ENCODE data around the gene KCNH5. TPM values are rescaled to one million over a fixed set of nuclear protein-coding genes. Genes with fewer than 3 reads are reported as not detected.

The KCNH5 gene
- polyA plus RNA-seq, 1 donor (not counting 4 experiments of a cell fraction or from before 2014, with no cell fraction given): 0.04 TPM

DNA sequence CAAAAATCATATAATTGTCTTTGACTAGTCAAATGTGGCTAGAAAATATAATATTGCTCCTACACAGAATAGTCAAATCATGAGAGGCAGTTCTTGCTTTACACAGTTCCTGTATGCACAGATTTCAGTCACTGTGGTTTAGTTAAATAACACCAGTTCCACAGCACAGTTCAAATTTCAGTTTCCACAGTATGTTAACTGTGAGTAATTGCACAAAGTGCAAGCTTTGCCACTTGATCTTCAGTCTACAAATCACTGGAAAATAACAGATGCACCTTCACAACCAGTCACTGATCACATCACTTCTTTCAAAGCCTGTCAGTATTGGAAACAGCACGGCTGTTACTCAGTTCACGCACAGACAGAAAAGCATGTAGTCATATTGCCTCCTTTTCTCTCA lies 38.7 kb downstream of the KCNH5 start:
- H2AFZ ChIP-seq (ENCODE audit: control insufficient read depth, low read length): no peak overlapping the region
- no peaks in the 10 kb centered on the region for H3K79me2 ChIP-seq (ENCODE audit: control insufficient read depth, insufficient read depth, low read length)
- H3K4me3 ChIP-seq (ENCODE audit: control insufficient read depth in 2 of 3, extremely low read depth in 1 of 3, insufficient read depth in 2 of 3, low read depth in 1 of 3, low read length in 3 of 3): no peak overlapping the region
- DNase-seq (ENCODE audit: low read depth, low spot score) (no peak), FAIRE-seq (no peak)
- H3K9me1 ChIP-seq (ENCODE audit: control insufficient read depth, extremely low read depth, insufficient read depth, low read length): no peaks in the 10 kb centered on the region
- H3K36me3 ChIP-seq (ENCODE audit: control insufficient read depth in 2 of 2, extremely low read depth in 1 of 2, insufficient read depth in 2 of 2, low read length in 2 of 2): no peaks in the 10 kb centered on the region
- no peaks in the 10 kb centered on the region for H3K4me1 ChIP-seq (ENCODE audit: control insufficient read depth, extremely low read depth, insufficient read depth, low read length)
- no peak overlapping the region for H3K9ac ChIP-seq (ENCODE audit: control insufficient read depth, extremely low read depth, insufficient read depth, low read length)
- no peaks in the 10 kb centered on the region for H3K27me3 ChIP-seq (ENCODE audit: control insufficient read depth, extremely low read depth, insufficient read depth, low read length)
- H4K20me1 ChIP-seq (ENCODE audit: control insufficient read depth, extremely low read depth, insufficient read depth, low read length): no peaks in the 10 kb centered on the region
- no peaks in the 10 kb centered on the region for H3K9me3 ChIP-seq (ENCODE audit: control insufficient read depth, low read depth, low read length)
- dilution Hi-C loops (cut with MboI; ENCODE audit: extremely low pct_ligation_motif_present, low sequenced_read_pairs): no loop called here
- H3K4me2 ChIP-seq (ENCODE audit: control insufficient read depth, extremely low read depth, insufficient read depth, low read depth, low read length): no peak overlapping the region
- TF ChIP-seq, protein P1, sequence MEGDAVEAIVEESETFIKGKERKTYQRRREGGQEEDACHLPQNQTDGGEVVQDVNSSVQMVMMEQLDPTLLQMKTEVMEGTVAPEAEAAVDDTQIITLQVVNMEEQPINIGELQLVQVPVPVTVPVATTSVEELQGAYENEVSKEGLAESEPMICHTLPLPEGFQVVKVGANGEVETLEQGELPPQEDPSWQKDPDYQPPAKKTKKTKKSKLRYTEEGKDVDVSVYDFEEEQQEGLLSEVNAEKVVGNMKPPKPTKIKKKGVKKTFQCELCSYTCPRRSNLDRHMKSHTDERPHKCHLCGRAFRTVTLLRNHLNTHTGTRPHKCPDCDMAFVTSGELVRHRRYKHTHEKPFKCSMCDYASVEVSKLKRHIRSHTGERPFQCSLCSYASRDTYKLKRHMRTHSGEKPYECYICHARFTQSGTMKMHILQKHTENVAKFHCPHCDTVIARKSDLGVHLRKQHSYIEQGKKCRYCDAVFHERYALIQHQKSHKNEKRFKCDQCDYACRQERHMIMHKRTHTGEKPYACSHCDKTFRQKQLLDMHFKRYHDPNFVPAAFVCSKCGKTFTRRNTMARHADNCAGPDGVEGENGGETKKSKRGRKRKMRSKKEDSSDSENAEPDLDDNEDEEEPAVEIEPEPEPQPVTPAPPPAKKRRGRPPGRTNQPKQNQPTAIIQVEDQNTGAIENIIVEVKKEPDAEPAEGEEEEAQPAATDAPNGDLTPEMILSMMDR (optimal IDR thresholded peaks at IDR 0.05 in 1 of 3, IDR thresholded peaks at IDR 0.05 in 1 of 3, conservative IDR thresholded peaks at IDR 0.05 in 1 of 3; ENCODE audit: extremely low read depth in 1 of 3, insufficient read depth in 2 of 3, low read length in 3 of 3): no peak
- TF ChIP-seq EZH2 (IDR thresholded peaks at IDR 0.05; ENCODE audit: low read length): no peak
- no peak overlapping the region for H3K27ac ChIP-seq (ENCODE audit: control insufficient read depth, insufficient read depth, low read length)

DNA sequence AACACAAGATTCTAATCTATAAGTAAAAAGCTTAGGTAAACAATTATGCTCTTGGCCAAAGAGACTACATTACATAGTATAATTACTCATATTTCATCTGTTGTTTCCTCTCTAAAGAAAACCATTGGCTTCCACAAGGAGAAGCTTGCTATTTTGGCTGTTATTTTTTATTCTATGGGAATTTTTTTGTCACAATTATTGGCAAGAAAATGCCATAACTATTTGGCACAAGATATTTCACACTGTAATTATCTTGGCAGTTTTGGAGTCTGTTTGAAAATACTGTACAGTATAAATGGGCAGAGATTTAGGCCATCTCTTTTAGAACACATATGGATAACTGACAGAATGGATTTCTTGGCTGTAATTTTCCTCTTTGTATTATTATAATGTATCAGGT lies 51.2 kb downstream of the KCNH5 start:
- Histone ChIP-seq H3K27ac (ENCODE audit: control insufficient read depth, insufficient read depth, low read length) (no peak overlapping the region), H3K4me3 (ENCODE audit: control insufficient read depth in 2 of 3, extremely low read depth in 1 of 3, insufficient read depth in 2 of 3, low read depth in 1 of 3, low read length in 3 of 3) (no peak overlapping the region), H3K9me1 (ENCODE audit: control insufficient read depth, extremely low read depth, insufficient read depth, low read length) (no peaks in the 10 kb centered on the region), H3K27me3 (ENCODE audit: control insufficient read depth, extremely low read depth, insufficient read depth, low read length) (no peaks in the 10 kb centered on the region), H3K4me1 (ENCODE audit: control insufficient read depth, extremely low read depth, insufficient read depth, low read length) (no peaks in the 10 kb centered on the region), H3K36me3 (ENCODE audit: control insufficient read depth in 2 of 2, extremely low read depth in 1 of 2, insufficient read depth in 2 of 2, low read length in 2 of 2) (no peaks in the 10 kb centered on the region), H3K9me3 (ENCODE audit: control insufficient read depth, low read depth, low read length) (no peaks in the 10 kb centered on the region), H3K9ac (ENCODE audit: control insufficient read depth, extremely low read depth, insufficient read depth, low read length) (no peak overlapping the region), H3K4me2 (ENCODE audit: control insufficient read depth, extremely low read depth, insufficient read depth, low read depth, low read length) (no peak overlapping the region), H4K20me1 (ENCODE audit: control insufficient read depth, extremely low read depth, insufficient read depth, low read length) (no peaks in the 10 kb centered on the region), H2AFZ (ENCODE audit: control insufficient read depth, low read length) (no peak overlapping the region), H3K79me2 (ENCODE audit: control insufficient read depth, insufficient read depth, low read length) (no peaks in the 10 kb centered on the region)
- TF ChIP-seq, protein P1 (optimal IDR thresholded peaks at IDR 0.05 in 1 of 3, IDR thresholded peaks at IDR 0.05 in 1 of 3, conservative IDR thresholded peaks at IDR 0.05 in 1 of 3; ENCODE audit: extremely low read depth in 1 of 3, insufficient read depth in 2 of 3, low read length in 3 of 3): no peak
- no peak for TF ChIP-seq EZH2 (IDR thresholded peaks at IDR 0.05; ENCODE audit: low read length)
- DNase-seq (ENCODE audit: low read depth, low spot score) (no peak), FAIRE-seq (no peak)
- dilution Hi-C loops (cut with MboI; ENCODE audit: extremely low pct_ligation_motif_present, low sequenced_read_pairs): no loop called here

Measured in keratinocyte (primary cell).